Liver (tissue), 9 donors: ENCODE measurements around the gene SPTBN1. TPM values are rescaled to one million over a fixed set of nuclear protein-coding genes. Genes with fewer than 3 reads are reported as not detected.

Source experiments
- DNase-seq: peaks from one replicate; pipeline ENCODE4 v3.0.0-alpha.2; 2017; ENCODE audit warnings: low spot score
- H3K27ac ChIP-seq, 2 donors: one replicate each; pipeline ENCODE4 v1.7.0; 2013; ENCODE audit warnings: inconsistent platforms in 2 of 2, low read length in 2 of 2, control low read depth in 1 of 2, low read depth in 1 of 2, mild to moderate bottlenecking in 1 of 2
- H3K27me3 ChIP-seq, 4 donors: one replicate each; pipeline versions ENCODE4 v1.6.1 to v1.7.0; 2013; ENCODE audit warnings: low read length in 3 of 4, inconsistent platforms in 1 of 4, mild to moderate bottlenecking in 1 of 4, moderate library complexity in 1 of 4; ENCODE audit not compliant: control insufficient read depth in 4 of 4, insufficient read depth in 4 of 4
- H3K36me3 ChIP-seq, 4 donors: one replicate each; pipeline versions ENCODE4 v1.6.1 to v1.7.0; 2013; ENCODE audit warnings: low read length in 3 of 4, mild to moderate bottlenecking in 3 of 4, low read depth in 1 of 4, moderate library complexity in 1 of 4; ENCODE audit not compliant: control insufficient read depth in 4 of 4, insufficient read depth in 3 of 4
- H3K4me1 ChIP-seq, 4 donors: one replicate each; pipeline versions ENCODE4 v1.6.1 to v1.7.0; 2013; ENCODE audit warnings: low read length in 3 of 4, mild to moderate bottlenecking in 3 of 4, moderate library complexity in 1 of 4; ENCODE audit not compliant: control insufficient read depth in 4 of 4, insufficient read depth in 4 of 4
- H3K4me3 ChIP-seq, 3 donors: one replicate each; pipeline versions ENCODE4 v1.6.1 to v1.7.0; 2013; ENCODE audit warnings: low read length in 3 of 3, control low read depth in 1 of 3, low read depth in 1 of 3, mild to moderate bottlenecking in 1 of 3
- H3K9ac ChIP-seq, 2 donors: one replicate each; pipeline ENCODE4 v1.7.0; 2013; ENCODE audit warnings: low read length in 2 of 2, mild to moderate bottlenecking in 2 of 2, moderate library complexity in 2 of 2, control low read depth in 1 of 2, low read depth in 1 of 2
- H3K9me3 ChIP-seq, 4 donors: one replicate each; pipeline versions ENCODE4 v1.6.1 to v1.7.0; 2013; ENCODE audit warnings: low read length in 3 of 4; ENCODE audit not compliant: control insufficient read depth in 4 of 4
- ATF3 ChIP-seq: IDR thresholded peaks from 2 replicates; pipeline ENCODE4 v1.6.1; 2016; ENCODE audit warnings: antibody characterized with exemption
- CTCF ChIP-seq: fragments of 150-350 bp; IDR thresholded peaks from 2 replicates; pipeline ENCODE4 v1.5.1; 2017; ENCODE audit warnings: improper control_type of control experiment, low read depth, low read length; ENCODE audit not compliant: missing input control
- EGR1 ChIP-seq, 2 donors: IDR thresholded peaks; 2 replicates each; pipeline ENCODE4 v1.6.1; 2016 to 2018; ENCODE audit warnings: antibody characterized with exemption in 2 of 2, low read depth in 2 of 2
- FOXA1 ChIP-seq: IDR thresholded peaks from 2 replicates; pipeline ENCODE4 v1.6.1; 2016; ENCODE audit warnings: antibody characterized with exemption
- HNF4A ChIP-seq, 2 donors: conservative IDR thresholded peaks; 2 replicates each; pipeline ENCODE4 v1.6.1; 2016; ENCODE audit warnings: antibody characterized with exemption in 2 of 2, mild to moderate bottlenecking in 2 of 2
- HNF4G ChIP-seq: IDR thresholded peaks from 2 replicates; pipeline ENCODE4 v1.6.1; 2016; ENCODE audit warnings: antibody characterized with exemption
- JUND ChIP-seq, 2 donors: IDR thresholded peaks; 2 replicates each; pipeline ENCODE4 v1.6.1; 2016; ENCODE audit warnings: antibody characterized with exemption in 2 of 2
- MAX ChIP-seq: IDR thresholded peaks from 2 replicates; pipeline ENCODE4 v1.6.1; 2016; ENCODE audit warnings: antibody characterized with exemption
- NR2F2 ChIP-seq: IDR thresholded peaks from 2 replicates; pipeline ENCODE4 v1.6.1; 2016; ENCODE audit warnings: antibody characterized with exemption
- RAD21 ChIP-seq, 2 donors: IDR thresholded peaks; 2 replicates each; pipeline ENCODE4 v1.6.1; 2016; ENCODE audit warnings: antibody characterized with exemption in 2 of 2, mild to moderate bottlenecking in 2 of 2
- REST ChIP-seq: IDR thresholded peaks from 2 replicates; pipeline ENCODE4 v1.6.1; 2016; ENCODE audit warnings: antibody characterized with exemption, mild to moderate bottlenecking
- RXRA ChIP-seq, 2 donors: IDR thresholded peaks; 2 replicates each; pipeline ENCODE4 v1.6.1; 2017 to 2018; ENCODE audit warnings: antibody characterized with exemption in 2 of 2, mild to moderate bottlenecking in 1 of 2
- SP1 ChIP-seq: IDR thresholded peaks from 2 replicates; pipeline ENCODE4 v1.6.1; 2018; ENCODE audit warnings: antibody characterized with exemption, mild to moderate bottlenecking
- TAF1 ChIP-seq: conservative IDR thresholded peaks from 2 replicates; pipeline ENCODE4 v1.6.1; 2016; ENCODE audit warnings: antibody characterized with exemption, mild to moderate bottlenecking
- YY1 ChIP-seq: IDR thresholded peaks from 2 replicates; pipeline ENCODE4 v1.6.1; 2016; ENCODE audit warnings: antibody characterized with exemption, mild to moderate bottlenecking
- WGBS: extraction: QIAGEN DNeasy Blood & Tissue Kit; methylation state at CpG from one replicate; pipeline ENCODE4 v1.1.7; 2013; 5-methylcytosine and 5-hydroxymethylcytosine counted together
- polyA plus RNA-seq, 2 donors: library from polyadenylated mRNA; stranded (reverse) in 1 of 2; unstranded in 1 of 2; fragments of 200-250 nt in 1 of 2; fragments of >200 nt in 1 of 2; fragmentation: Nextera tagmentation in 1 of 2; extraction: Ambion mirVana in 1 of 2; gene quantifications; one replicate each; pipeline versions ENCODE4 v1.2.1 to v1.2.3, GENCODE V29; 2013 to 2015
- total RNA-seq, 2 donors: library from RNA; depleted of rRNA; stranded (reverse); fragments of >200 nt; gene quantifications; one replicate each; pipeline ENCODE4 v1.2.3, GENCODE V29; 2014
- donor health status: healthy.
- donor health status: healthy.
- donor health status: healthy.
- donor health status: healthy.
- donor health status: healthy.

Gene SPTBN1
- total and polyA plus RNA-seq, 4 donors = 44.8 to 191 (median 75.9) TPM

GRCh38 chr2:54454548-54455130 is 1.5 kb upstream of the SPTBN1 start:
- 21% methylated on average over 4 of the region's 4 CpGs for WGBS
- DNase-seq = no peak
- Histone ChIP-seq H3K4me1 (peaks cover 0 to 28% (median 18%) of the 10 kb centered on the region in 4 donors), H3K27ac (peak overlapping the region; percentile 69 to 90), H3K36me3 (no peaks in the 10 kb centered on the region), H3K27me3 (no peaks in the 10 kb centered on the region), H3K9me3 (no peaks in the 10 kb centered on the region), H3K4me3 (peak overlapping the region; percentile 51 to 100 (median 73)), H3K9ac (peak overlapping the region in 1 of 2 donors; percentile 4)
- TF ChIP-seq RAD21 (IDR thresholded peaks at IDR 0.05) (peak in 1 of 2 donors; percentile 21), SP1 (no peak)

GRCh38 chr2:54455131-54455562 is 980 bp upstream of the SPTBN1 start:
- H3K27me3 ChIP-seq = no peaks in the 10 kb centered on the region
- no peak for DNase-seq
- no peaks in the 10 kb centered on the region for H3K36me3 ChIP-seq
- H3K4me1 ChIP-seq = peaks cover 0 to 28% (median 18%) of the 10 kb centered on the region in 4 donors
- TF ChIP-seq YY1 (peak; percentile 47), RXRA (IDR thresholded peaks at IDR 0.05) (no peak), ATF3 (no peak), FOXA1 (no peak), RAD21 (IDR thresholded peaks at IDR 0.05) (no peak), TAF1 (no peak), MAX (no peak)
- no peaks in the 10 kb centered on the region for H3K9me3 ChIP-seq
- peak overlapping the region; percentile 4 to 82 for H3K9ac ChIP-seq
- WGBS = 7% methylated on average over 20 of the region's 20 CpGs
- H3K4me3 ChIP-seq = peak overlapping the region; percentile 51 to 100 (median 73)
- peak overlapping the region; percentile 69 to 90 for H3K27ac ChIP-seq

GRCh38 chr2:54456362-54456611 is 160 bp downstream of the SPTBN1 start:
- DNase-seq = no peak
- Histone ChIP-seq H3K4me3 (peak overlapping the region; percentile 32 to 100 (median 66)), H3K4me1 (peaks cover 0 to 28% (median 18%) of the 10 kb centered on the region in 4 donors), H3K9me3 (no peaks in the 10 kb centered on the region), H3K27me3 (no peaks in the 10 kb centered on the region), H3K36me3 (no peaks in the 10 kb centered on the region), H3K9ac (no peak overlapping the region), H3K27ac (peak overlapping the region; percentile 38 to 72)
- WGBS = under 1% methylated on average over 30 of the region's 30 CpGs
- TF ChIP-seq HNF4A (conservative IDR thresholded peaks at IDR 0.05) = no peak
- no peak for TF ChIP-seq NR2F2
- no peak for TF ChIP-seq EGR1 (IDR thresholded peaks at IDR 0.05; ENCODE audit: low read depth in 2 of 2)

- Histone ChIP-seq H3K9ac (no peak overlapping the region), H3K4me3 (peak overlapping the region; percentile 26 to 100 (median 66)), H3K36me3 (no peaks in the 10 kb centered on the region), H3K27me3 (no peaks in the 10 kb centered on the region), H3K4me1 (peaks cover 0 to 28% (median 18%) of the 10 kb centered on the region in 4 donors), H3K27ac (peak overlapping the region; percentile 62 to 72), H3K9me3 (no peaks in the 10 kb centered on the region)
- DNase-seq = peak; percentile 35
- TF ChIP-seq CTCF (no peak), REST (no peak), HNF4G (no peak), EGR1 (IDR thresholded peaks at IDR 0.05; ENCODE audit: low read depth in 2 of 2) (no peak), RXRA (IDR thresholded peaks at IDR 0.05) (no peak), NR2F2 (no peak), JUND (IDR thresholded peaks at IDR 0.05) (no peak), SP1 (no peak)
- under 1% methylated on average over 87 of the region's 87 CpGs for WGBS
Measured at GRCh38 chr2:54456612-54457322, 640 bp downstream of the SPTBN1 start.
